ENCODE measurements around the gene FAM53A. TPM values are rescaled to one million over a fixed set of nuclear protein-coding genes. Genes with fewer than 3 reads are reported as not detected.

FAM53A gene
- total and polyA plus RNA-seq, 4 experiments from 2014 or later: 0.89 to 2.8 (median 1.7) TPM

DNA sequence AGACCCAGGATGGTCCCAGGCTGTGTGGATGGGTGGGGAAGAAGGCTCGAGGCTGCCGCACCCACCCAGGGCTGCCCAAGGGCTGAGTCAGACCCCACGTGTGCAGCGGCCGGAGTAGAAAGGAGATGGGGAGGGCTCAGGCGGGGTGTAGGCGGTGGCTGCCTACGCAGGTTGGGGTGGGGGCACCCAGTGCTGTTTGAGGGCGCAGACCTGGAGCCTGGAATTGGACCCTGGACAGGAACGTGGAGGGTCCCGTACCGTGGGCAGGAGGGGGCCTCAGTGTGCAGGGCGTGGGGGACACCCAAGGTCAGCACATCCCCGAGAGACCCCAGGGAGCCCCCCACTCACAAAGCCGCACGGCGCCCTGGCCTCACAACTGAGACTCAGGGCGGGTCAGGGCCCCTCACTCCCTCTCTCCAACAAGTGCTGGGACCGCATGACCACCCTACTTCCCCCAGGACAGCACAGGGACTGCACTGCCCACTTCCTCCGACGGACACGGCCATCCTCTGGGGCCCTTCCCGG is 79.9 kb downstream of the FAM53A start:
- H3K36me3 ChIP-seq (ENCODE audit: insufficient read depth, low read length): no peaks in the 10 kb centered on the region
- intact Hi-C loops (cut with micrococcal nuclease): loop anchor here (2.0 to 10.0 kb wide), 2 partner anchors 257 to 469 kb away; partner anchors contain the start of gene UVSSA
- H3K4me1 ChIP-seq (ENCODE audit: insufficient read depth, low read length): peaks cover 36% of the 10 kb centered on the region
- Mint-ChIP-seq H3K27ac (peak overlapping the region in 4 of 7 donors; percentile 86 to 96 (median 94)), H3K4me1 (peaks cover 7 to 30% (median 22%) of the 10 kb centered on the region in 4 donors), H3K36me3 (no peaks in the 10 kb centered on the region), H3K27me3 (no peaks in the 10 kb centered on the region), H3K4me3 (peak overlapping the region in 5 of 8 donors; percentile 64 to 81 (median 74)), H3K9me3 (no peaks in the 10 kb centered on the region)
- H3K9me3 ChIP-seq (ENCODE audit: control insufficient read depth in 1 of 2, low read length in 2 of 2): no peaks in the 10 kb centered on the region
- no peak for DNase-seq
- CTCF ChIA-PET (ENCODE audit: partially characterized antibody): interaction anchor here (1.6 to 2.2 kb wide), 4 partner anchors 25 to 251 kb away, joined by 3 to 18 read pairs (median 14); no protein-coding TSS in a partner anchor
- POLR2A ChIA-PET (ENCODE audit: partially characterized antibody): interaction anchor here (0.8 to 2.5 kb wide), 11 partner anchors 10 to 823 kb away, joined by 3 to 32 read pairs (median 5); no protein-coding TSS in a partner anchor
- H3K4me3 ChIP-seq (ENCODE audit: low read length in 2 of 2): no peak overlapping the region
- no peaks in the 10 kb centered on the region for H3K27me3 ChIP-seq (ENCODE audit: insufficient read depth, low read length)
- H3K27ac ChIP-seq (ENCODE audit: low read depth, low read length): no peak overlapping the region

DNA sequence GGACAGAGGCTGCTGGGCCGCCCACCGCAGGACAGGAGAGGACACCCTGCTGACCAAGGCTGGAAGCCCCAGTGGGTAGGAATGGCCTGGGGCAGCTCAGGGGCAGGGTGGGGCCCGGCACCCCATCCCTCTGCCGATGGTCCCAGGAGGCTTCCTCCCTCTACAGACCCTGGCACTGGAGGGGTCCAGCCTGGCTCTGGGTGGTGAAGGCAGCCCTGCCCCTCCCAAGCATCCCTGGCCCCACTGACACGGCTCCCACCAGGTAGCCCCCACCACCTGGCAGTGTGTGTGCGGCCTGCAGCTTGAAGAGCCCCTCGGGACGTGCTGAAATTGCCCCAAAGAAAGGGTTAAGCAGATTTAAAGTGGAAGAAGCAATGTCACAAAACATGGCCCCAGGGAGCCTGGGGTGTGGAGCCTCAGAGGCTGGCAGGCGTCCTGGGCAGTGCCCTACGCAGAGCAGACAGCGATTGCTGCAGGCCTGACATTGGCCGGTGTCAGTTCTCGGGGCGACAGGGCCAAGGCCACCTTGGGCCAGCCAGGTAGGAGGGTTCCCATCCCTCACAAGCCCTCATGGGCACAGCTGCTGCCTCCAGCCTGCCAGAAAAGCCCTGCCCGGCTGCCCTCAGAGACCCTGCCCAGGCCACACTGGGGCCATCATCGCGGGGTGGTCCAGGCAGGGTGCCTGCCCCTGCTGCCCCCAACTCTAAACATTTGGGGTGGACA is 80.5 kb downstream of the FAM53A start:
- peaks cover 36% of the 10 kb centered on the region for H3K4me1 ChIP-seq (ENCODE audit: insufficient read depth, low read length)
- H3K9me3 Mint-ChIP-seq: no peaks in the 10 kb centered on the region
- H3K4me1 Mint-ChIP-seq: peaks cover 7 to 30% (median 22%) of the 10 kb centered on the region in 4 donors
- no peaks in the 10 kb centered on the region for H3K27me3 ChIP-seq (ENCODE audit: insufficient read depth, low read length)
- no peak overlapping the region for H3K4me3 Mint-ChIP-seq
- H3K27ac Mint-ChIP-seq: peak overlapping the region in 2 of 7 donors; percentile 81 to 88
- no peaks in the 10 kb centered on the region for H3K36me3 Mint-ChIP-seq
- H3K36me3 ChIP-seq (ENCODE audit: insufficient read depth, low read length): no peaks in the 10 kb centered on the region
- no peaks in the 10 kb centered on the region for H3K9me3 ChIP-seq (ENCODE audit: control insufficient read depth in 1 of 2, low read length in 2 of 2)
- no peak overlapping the region for H3K27ac ChIP-seq (ENCODE audit: low read depth, low read length)
- H3K27me3 Mint-ChIP-seq: no peaks in the 10 kb centered on the region
- DNase-seq: no peak
- H3K4me3 ChIP-seq (ENCODE audit: low read length in 2 of 2): no peak overlapping the region
- ChIA-PET CTCF (ENCODE audit: partially characterized antibody) (no interaction called here), POLR2A (ENCODE audit: partially characterized antibody) (interaction anchor here (1.6 kb wide), 1 partner anchor 24 kb away, joined by 3 read pairs; no protein-coding TSS in a partner anchor)
- intact Hi-C loops (cut with micrococcal nuclease): loop anchor here (2.0 to 10.0 kb wide), 2 partner anchors 257 to 469 kb away; partner anchors contain the start of gene UVSSA

DNA sequence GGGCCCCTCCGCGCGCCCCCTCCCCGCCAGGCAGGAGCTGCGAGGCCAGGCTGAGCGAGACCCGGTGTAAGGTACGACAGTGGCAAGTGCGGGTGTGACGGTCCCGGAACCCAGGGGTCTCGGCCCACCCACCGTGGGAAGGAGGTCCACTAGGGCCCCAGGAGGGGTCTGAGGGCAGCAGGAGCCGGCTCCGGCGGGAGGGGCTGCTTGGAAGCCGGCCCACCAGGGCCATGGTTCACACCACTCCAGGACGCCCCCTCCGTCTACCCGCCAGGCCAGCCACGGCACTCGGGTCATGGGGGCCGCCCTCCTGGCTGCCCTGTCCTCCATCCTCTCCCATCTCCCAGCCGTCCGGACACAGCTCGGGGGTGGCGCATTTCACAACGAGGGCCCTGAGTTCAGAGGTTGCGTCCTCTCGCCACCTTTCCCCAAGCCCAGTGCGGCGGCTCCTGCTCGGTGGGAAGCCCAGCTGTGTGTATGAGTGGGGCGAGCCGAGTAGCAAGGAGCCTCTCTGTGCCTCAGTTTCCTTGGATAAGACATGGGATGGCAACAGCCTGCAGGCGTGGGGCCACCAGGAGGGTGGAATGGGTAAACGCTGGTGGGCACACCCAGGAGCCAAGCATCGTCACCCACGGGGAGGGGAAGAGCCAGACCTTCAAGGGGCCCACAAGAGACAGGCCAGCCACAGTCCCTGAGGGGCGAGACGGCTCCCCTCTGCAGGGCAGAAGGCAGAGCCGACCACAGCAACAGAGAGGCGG is 81.3 kb downstream of the FAM53A start:
- Mint-ChIP-seq H3K36me3 (no peaks in the 10 kb centered on the region), H3K9me3 (no peaks in the 10 kb centered on the region), H3K4me1 (peaks cover 7 to 30% (median 22%) of the 10 kb centered on the region in 4 donors), H3K27me3 (no peaks in the 10 kb centered on the region), H3K27ac (peak overlapping the region in 3 of 7 donors; percentile 41 to 60 (median 53)), H3K4me3 (no peak overlapping the region)
- Histone ChIP-seq H3K36me3 (ENCODE audit: insufficient read depth, low read length) (no peaks in the 10 kb centered on the region), H3K4me3 (ENCODE audit: low read length in 2 of 2) (no peak overlapping the region), H3K27me3 (ENCODE audit: insufficient read depth, low read length) (no peaks in the 10 kb centered on the region), H3K27ac (ENCODE audit: low read depth, low read length) (no peak overlapping the region), H3K9me3 (ENCODE audit: control insufficient read depth in 1 of 2, low read length in 2 of 2) (no peaks in the 10 kb centered on the region), H3K4me1 (ENCODE audit: insufficient read depth, low read length) (peaks cover 36% of the 10 kb centered on the region)
- POLR2A ChIA-PET (ENCODE audit: partially characterized antibody): interaction anchor here (1.6 kb wide), 1 partner anchor 23 kb away, joined by 3 read pairs; no protein-coding TSS in a partner anchor
- CTCF ChIA-PET (ENCODE audit: partially characterized antibody): no interaction called here
- intact Hi-C loops (cut with micrococcal nuclease): loop anchor here (10.0 kb wide), 1 partner anchor 468 kb away; no protein-coding TSS in a partner anchor
- DNase-seq: peak in 1 of 5 donors; percentile 24

DNA sequence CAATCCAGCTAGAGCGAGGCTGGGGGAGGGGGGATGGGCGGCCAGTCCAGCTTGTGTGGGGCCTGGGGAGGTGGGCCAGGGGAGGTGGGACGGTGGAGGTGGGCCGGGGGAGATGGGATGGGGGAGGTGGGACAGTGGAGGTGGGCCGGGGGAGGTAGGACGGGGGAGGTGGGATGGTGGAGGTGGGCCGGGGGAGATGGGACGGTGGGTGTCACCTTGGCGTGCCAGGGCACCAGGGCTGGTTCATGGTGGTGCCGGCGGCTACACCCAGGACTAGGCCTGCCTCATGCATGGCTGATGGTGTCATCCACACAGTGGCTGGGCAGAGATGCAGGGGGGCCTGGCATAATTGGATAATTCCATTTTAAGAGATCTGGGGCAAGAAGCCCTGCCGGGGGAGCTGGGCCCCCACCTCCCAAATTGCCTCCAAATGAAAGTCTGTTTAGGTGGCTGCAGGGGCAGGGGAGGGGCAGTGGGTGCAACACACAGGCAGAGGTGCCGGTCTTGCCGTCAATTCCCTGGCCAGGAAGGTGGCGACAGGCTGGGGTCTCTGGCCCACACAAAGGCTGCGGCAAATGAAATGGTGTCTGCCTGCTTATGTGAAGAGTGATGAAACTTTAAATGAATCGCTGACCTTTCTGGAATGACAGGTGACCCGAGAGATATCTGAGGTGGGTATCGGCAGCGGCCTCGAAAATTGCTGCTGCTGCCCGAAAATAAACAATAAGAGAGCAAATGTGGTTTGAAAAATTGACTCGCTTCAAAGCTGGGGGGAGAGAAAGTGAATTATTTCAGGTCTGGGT is 82.1 kb downstream of the FAM53A start:
- peaks cover 32% of the 10 kb centered on the region for H3K4me1 ChIP-seq (ENCODE audit: insufficient read depth, low read length)
- DNase-seq: peak in 1 of 5 donors; percentile 17
- intact Hi-C loops (cut with micrococcal nuclease): loop anchor here (10.0 kb wide), 1 partner anchor 467 kb away; no protein-coding TSS in a partner anchor
- no peak overlapping the region for H3K27ac ChIP-seq (ENCODE audit: low read depth, low read length)
- Mint-ChIP-seq H3K4me3 (no peak overlapping the region), H3K27me3 (no peaks in the 10 kb centered on the region), H3K27ac (peak overlapping the region in 2 of 7 donors; percentile 18 to 58), H3K36me3 (no peaks in the 10 kb centered on the region), H3K9me3 (no peaks in the 10 kb centered on the region), H3K4me1 (peaks cover 7 to 26% (median 19%) of the 10 kb centered on the region in 4 donors)
- CTCF ChIA-PET (ENCODE audit: partially characterized antibody): no interaction called here
- no peaks in the 10 kb centered on the region for H3K36me3 ChIP-seq (ENCODE audit: insufficient read depth, low read length)
- H3K9me3 ChIP-seq (ENCODE audit: control insufficient read depth in 1 of 2, low read length in 2 of 2): no peaks in the 10 kb centered on the region
- no peak overlapping the region for H3K4me3 ChIP-seq (ENCODE audit: low read length in 2 of 2)
- H3K27me3 ChIP-seq (ENCODE audit: insufficient read depth, low read length): no peaks in the 10 kb centered on the region
- POLR2A ChIA-PET (ENCODE audit: partially characterized antibody): interaction anchor here (1.6 kb wide), 1 partner anchor 22 kb away, joined by 3 read pairs; no protein-coding TSS in a partner anchor

DNA sequence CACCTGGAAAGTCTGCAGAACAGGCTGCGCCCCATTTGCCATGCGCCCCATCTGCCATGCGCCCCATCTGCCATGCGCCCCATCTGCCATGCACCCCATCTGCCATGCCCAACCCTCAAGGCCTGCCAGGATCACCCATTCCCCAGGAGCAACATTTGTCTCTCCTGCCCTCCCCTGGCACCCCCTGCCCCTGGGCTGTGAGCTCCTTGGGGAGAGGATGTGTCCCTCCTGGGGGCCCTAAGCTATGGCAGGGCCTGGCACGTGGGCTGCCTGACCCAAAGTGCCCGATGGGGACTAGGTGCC is 82.6 kb downstream of the FAM53A start:
- Mint-ChIP-seq H3K4me1 (peaks cover 6 to 24% (median 16%) of the 10 kb centered on the region in 4 donors), H3K36me3 (no peaks in the 10 kb centered on the region), H3K9me3 (no peaks in the 10 kb centered on the region), H3K4me3 (no peak overlapping the region), H3K27me3 (peaks cover 0 to 1% of the 10 kb centered on the region in 2 donors), H3K27ac (no peak overlapping the region)
- Histone ChIP-seq H3K27ac (ENCODE audit: low read depth, low read length) (no peak overlapping the region), H3K4me3 (ENCODE audit: low read length in 2 of 2) (no peak overlapping the region), H3K9me3 (ENCODE audit: control insufficient read depth in 1 of 2, low read length in 2 of 2) (no peaks in the 10 kb centered on the region), H3K36me3 (ENCODE audit: insufficient read depth, low read length) (no peaks in the 10 kb centered on the region), H3K4me1 (ENCODE audit: insufficient read depth, low read length) (peaks cover 27% of the 10 kb centered on the region), H3K27me3 (ENCODE audit: insufficient read depth, low read length) (no peaks in the 10 kb centered on the region)
- intact Hi-C loops (cut with micrococcal nuclease): loop anchor here (10.0 kb wide), 1 partner anchor 467 kb away; no protein-coding TSS in a partner anchor
- no peak for DNase-seq
- CTCF ChIA-PET (ENCODE audit: partially characterized antibody): no interaction called here
- POLR2A ChIA-PET (ENCODE audit: partially characterized antibody): no interaction called here

DNA sequence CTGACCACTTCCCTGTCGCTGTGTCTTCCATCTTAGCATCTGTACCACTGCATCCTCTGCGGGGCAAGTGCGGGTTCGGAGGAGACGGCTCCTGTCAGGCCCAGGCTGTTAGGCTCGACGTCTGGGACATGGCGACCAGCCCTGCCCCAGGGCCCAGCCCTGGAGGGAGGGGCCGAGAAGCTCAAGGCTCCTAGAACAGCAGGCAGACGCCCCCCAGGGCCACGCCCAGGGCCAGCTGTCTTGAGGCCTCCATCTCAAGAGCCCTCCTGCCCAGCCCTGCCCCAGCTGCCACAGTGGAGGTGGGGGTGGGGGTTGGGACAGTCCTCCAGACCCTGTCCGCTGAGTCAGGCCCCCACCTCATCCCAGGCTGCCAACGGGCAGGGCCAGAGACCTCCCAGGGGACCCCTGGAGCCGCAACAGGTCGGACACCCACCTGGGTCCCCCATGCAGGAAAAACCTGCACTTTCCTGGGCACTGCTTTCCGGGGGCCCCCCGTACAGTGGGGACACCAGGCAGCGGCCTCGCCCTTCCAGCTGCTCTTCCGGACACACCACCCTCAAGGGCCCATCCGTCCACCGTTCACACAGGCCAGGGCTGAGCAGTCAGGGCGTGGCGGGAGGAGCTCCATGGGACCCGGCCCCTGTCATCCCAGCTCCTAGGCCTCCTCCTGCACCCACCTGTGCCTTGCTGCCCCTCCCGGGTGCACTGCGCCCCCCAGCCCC is 83.1 kb downstream of the FAM53A start:
- Histone ChIP-seq H3K4me1 (ENCODE audit: insufficient read depth, low read length) (peaks cover 22% of the 10 kb centered on the region), H3K27ac (ENCODE audit: low read depth, low read length) (no peak overlapping the region), H3K36me3 (ENCODE audit: insufficient read depth, low read length) (no peaks in the 10 kb centered on the region), H3K27me3 (ENCODE audit: insufficient read depth, low read length) (no peaks in the 10 kb centered on the region), H3K4me3 (ENCODE audit: low read length in 2 of 2) (no peak overlapping the region), H3K9me3 (ENCODE audit: control insufficient read depth in 1 of 2, low read length in 2 of 2) (no peaks in the 10 kb centered on the region)
- Mint-ChIP-seq H3K4me1 (peaks cover 5 to 19% (median 12%) of the 10 kb centered on the region in 4 donors), H3K27ac (peak overlapping the region in 2 of 7 donors; percentile 22 to 73), H3K27me3 (peaks cover 0 to 3% of the 10 kb centered on the region in 2 donors), H3K9me3 (no peaks in the 10 kb centered on the region), H3K36me3 (no peaks in the 10 kb centered on the region), H3K4me3 (no peak overlapping the region)
- intact Hi-C loops (cut with micrococcal nuclease): loop anchor here (10.0 kb wide), 1 partner anchor 466 kb away; no protein-coding TSS in a partner anchor
- ChIA-PET POLR2A (ENCODE audit: partially characterized antibody) (no interaction called here), CTCF (ENCODE audit: partially characterized antibody) (no interaction called here)
- DNase-seq: peak in 1 of 5 donors; percentile 28
